WTC11 (cell line): Measurements from ENCODE around the gene NTRK3. TPM values are rescaled to one million over a fixed set of nuclear protein-coding genes. Genes with fewer than 3 reads are reported as not detected.
"Not testable (repeated sequence)": the region's sequence is repeated elsewhere in the genome, so short reads cannot be mapped to it uniquely, and the experiment has no call there.

ENCODE experiments used
- ATAC-seq: fragments of 200-7000 bp; cut with Tn5 transposase; 2 replicates; pipeline ENCODE4 v1.10.0; 2021; ENCODE audit warnings: mild to moderate bottlenecking, moderate library complexity
- CTCF ChIA-PET: fragments of 300-600 bp; sonication (Branson Sonifier 250); formaldehyde crosslinking; loops from one replicate; lab custom pipeline; 2021; ENCODE audit warnings: antibody characterized with exemption; lab: Charles Lee
- POLR2A ChIA-PET: fragments of 350-600 bp; sonication (Branson Sonifier 250); formaldehyde crosslinking; loops from one replicate; lab custom pipeline; 2021; ENCODE audit warnings: antibody characterized with exemption; lab: Charles Lee
- DNase-seq: peaks from one replicate; pipeline ENCODE4 v3.0.0; 2021; ENCODE audit warnings: low spot score
- H3K27ac Mint-ChIP-seq: 2 replicates; pipeline ENCODE4 v1.8.0; 2021; ENCODE audit warnings: mixed read lengths
- H3K27me3 Mint-ChIP-seq: 2 replicates; pipeline ENCODE4 v1.8.0; 2021; ENCODE audit warnings: low read depth, mild to moderate bottlenecking, moderate library complexity, mixed read lengths
- H3K36me3 Mint-ChIP-seq: 2 replicates; pipeline ENCODE4 v1.8.0; 2021; ENCODE audit warnings: mixed read lengths
- H3K4me1 Mint-ChIP-seq: 2 replicates; pipeline ENCODE4 v1.8.0; 2022; ENCODE audit warnings: mixed read lengths
- H3K4me3 Mint-ChIP-seq: 2 replicates; pipeline ENCODE4 v1.8.0; 2021; ENCODE audit warnings: mild to moderate bottlenecking, moderate library complexity, mixed read lengths
- H3K9me3 Mint-ChIP-seq: 2 replicates; pipeline ENCODE4 v1.8.0; 2021; ENCODE audit warnings: mixed read lengths
- CDX4 ChIP-seq: fragments of 250-450 bp; sonication (Bioruptor Pico); IDR thresholded peaks from 2 replicates; pipeline ENCODE4 v1.9.0; 2021; ENCODE audit warnings: moderate library complexity, mild to moderate bottlenecking, inconsistent platforms, borderline replicate concordance
- FOXJ3 ChIP-seq: sonication (generic); formaldehyde crosslinking; IDR thresholded peaks from 2 replicates; pipeline ENCODE4 v1.9.0; 2021; ENCODE audit warnings: missing genetic modification reagents, mild to moderate bottlenecking, borderline replicate concordance
- FOXP4 ChIP-seq: sonication (generic); formaldehyde crosslinking; IDR thresholded peaks from 2 replicates; pipeline ENCODE4 v1.8.0; 2022; ENCODE audit warnings: mild to moderate bottlenecking, missing genetic modification reagents
- NFATC4 ChIP-seq: fragments of 250-450 bp; sonication (Bioruptor Pico); IDR thresholded peaks from 2 replicates; pipeline ENCODE4 v1.9.0; 2021; ENCODE audit warnings: mild to moderate bottlenecking
- OVOL2 ChIP-seq: fragments of 250-450 bp; sonication (Bioruptor Pico); IDR thresholded peaks from 2 replicates; pipeline ENCODE4 v1.9.0; 2021; ENCODE audit warnings: mild to moderate bottlenecking, borderline replicate concordance
- PRDM15 ChIP-seq: sonication (generic); formaldehyde crosslinking; IDR thresholded peaks from 2 replicates; pipeline ENCODE4 v1.8.0; 2022; ENCODE audit warnings: missing genetic modification reagents
- SMAD4 ChIP-seq: sonication (generic); formaldehyde crosslinking; IDR thresholded peaks from 2 replicates; pipeline ENCODE4 v1.8.0; 2022; ENCODE audit warnings: mild to moderate bottlenecking, missing genetic modification reagents
- ZNF263 ChIP-seq: sonication (generic); formaldehyde crosslinking; IDR thresholded peaks from 2 replicates; pipeline ENCODE4 v1.8.1; 2022; ENCODE audit warnings: low read depth, mild to moderate bottlenecking, moderate library complexity, missing genetic modification reagents
- ZNF317 ChIP-seq: sonication (generic); formaldehyde crosslinking; IDR thresholded peaks from 2 replicates; pipeline ENCODE4 v1.8.1; 2023; ENCODE audit warnings: low read depth, mild to moderate bottlenecking, moderate library complexity, missing genetic modification reagents, borderline replicate concordance
- total RNA-seq: library from RNA; stranded (reverse); gene quantifications from 3 replicates; pipeline ENCODE4 v1.2.3, GENCODE V29; 2021

Gene NTRK3
- total RNA-seq, 1 experiment from 2014 or later = 12.3 TPM

- TF ChIP-seq FOXP4 (no peak), OVOL2 (CRISPR knock-in tag) (no peak)
Observed at GRCh38 chr15:87848012-87848411, 408.5 kb downstream of the NTRK3 start (continued).

- H3K27ac Mint-ChIP-seq = no peak overlapping the region
- no peak overlapping the region for H3K4me3 Mint-ChIP-seq
- no peaks in the 10 kb centered on the region for H3K36me3 Mint-ChIP-seq
- DNase-seq (no peak), ATAC-seq (no peak)
- TF ChIP-seq ZNF317 (CRISPR knock-in tag) (no peak), PRDM15 (CRISPR knock-in tag) (no peak), SMAD4 (no peak)
- POLR2A ChIA-PET = no interaction called here
- no peaks in the 10 kb centered on the region for H3K4me1 Mint-ChIP-seq
- CTCF ChIA-PET = no interaction called here
- no peaks in the 10 kb centered on the region for H3K27me3 Mint-ChIP-seq
- peaks cover 6% of the 10 kb centered on the region for H3K9me3 Mint-ChIP-seq
Observed at GRCh38 chr15:87846746-87847145, 409.8 kb downstream of the NTRK3 start.

GRCh38 chr15:87843312-87843711, 413.2 kb downstream of the NTRK3 start:
- TF ChIP-seq NFATC4 (CRISPR knock-in tag) (no peak), FOXJ3 (CRISPR knock-in tag) (no peak)
- H3K4me1 Mint-ChIP-seq = no peaks in the 10 kb centered on the region
- no peak overlapping the region for H3K27ac Mint-ChIP-seq
- DNase-seq (no peak), ATAC-seq (no peak)
- peaks cover 12% of the 10 kb centered on the region for H3K9me3 Mint-ChIP-seq
- POLR2A ChIA-PET = no interaction called here
- no peak overlapping the region for H3K4me3 Mint-ChIP-seq
- no peaks in the 10 kb centered on the region; the same call in 1 of the 2 replicates for H3K27me3 Mint-ChIP-seq
- CTCF ChIA-PET = no interaction called here
- H3K36me3 Mint-ChIP-seq = no peaks in the 10 kb centered on the region

GRCh38 chr15:87841426-87841998, 415.0 kb downstream of the NTRK3 start:
- Mint-ChIP-seq H3K4me3 (no peak overlapping the region), H3K27ac (no peak overlapping the region), H3K9me3 (peaks cover 19% of the 10 kb centered on the region), H3K27me3 (no peaks in the 10 kb centered on the region; the same call in 1 of the 2 replicates), H3K36me3 (0 out of 2 replicates have a peak, but pooled peaks cover 3% of the 10 kb centered on the region), H3K4me1 (no peaks in the 10 kb centered on the region)
- TF ChIP-seq CDX4 (CRISPR knock-in tag) = no peak
- no peak for TF ChIP-seq ZNF263 (CRISPR knock-in tag)
- ChIA-PET POLR2A (no interaction called here), CTCF (no interaction called here)
- DNase-seq (no peak), ATAC-seq (no peak)

- ATAC-seq, H3K4me1 Mint-ChIP-seq, DNase-seq, POLR2A ChIA-PET, H3K4me3 Mint-ChIP-seq, CTCF ChIA-PET, H3K27ac Mint-ChIP-seq: not testable (repeated sequence)
- peaks cover 39% of the 10 kb centered on the region for H3K9me3 Mint-ChIP-seq
- H3K27me3 Mint-ChIP-seq = peaks cover 22% of the 10 kb centered on the region
- H3K36me3 Mint-ChIP-seq = peaks cover 23% of the 10 kb centered on the region
Observed at GRCh38 chr15:87835830-87836229, 420.7 kb downstream of the NTRK3 start.

GRCh38 chr15:87833333-87833732, 423.2 kb downstream of the NTRK3 start:
- Mint-ChIP-seq H3K9me3 (peaks cover 41% of the 10 kb centered on the region), H3K27me3 (peaks cover 47% of the 10 kb centered on the region), H3K36me3 (peaks cover 27% of the 10 kb centered on the region)
- H3K4me3 Mint-ChIP-seq, DNase-seq, H3K4me1 Mint-ChIP-seq, CTCF ChIA-PET, ATAC-seq, H3K27ac Mint-ChIP-seq, POLR2A ChIA-PET: not testable (repeated sequence)
